HCT116 (cell line): ENCODE data around the gene CSRP1. TPM values are rescaled to one million over a fixed set of nuclear protein-coding genes. Genes with fewer than 3 reads are reported as not detected.

Experiments used
- CEBPB ChIP-seq: IDR thresholded peaks from 2 replicates; pipeline ENCODE4 v1.6.1; 2012; ENCODE audit warnings: low read depth
- ELF1 ChIP-seq: IDR thresholded peaks from 2 replicates; pipeline ENCODE4 v1.6.1; 2012; ENCODE audit warnings: low read depth, borderline replicate concordance
- EZH2 ChIP-seq: fragments of 200-600 bp; sonication (generic); IDR thresholded peaks from 2 replicates; pipeline ENCODE4 v1.6.1; 2017; ENCODE audit warnings: antibody characterized with exemption, mixed run types
- FOSL1 ChIP-seq: IDR thresholded peaks from 2 replicates; pipeline ENCODE4 v1.6.1; 2012; ENCODE audit warnings: low read depth
- POLR2A ChIP-seq: IDR thresholded peaks from 2 replicates; pipeline ENCODE4 v1.7.0; 2011; ENCODE audit warnings: borderline replicate concordance; ENCODE audit not compliant: insufficient read depth, insufficient read length; ENCODE audit errors: extremely low read depth
- RAD21 ChIP-seq: IDR thresholded peaks from 2 replicates; pipeline ENCODE4 v1.6.1; 2012; ENCODE audit warnings: low read depth, mild to moderate bottlenecking
- SP1 ChIP-seq: IDR thresholded peaks from 2 replicates; pipeline ENCODE4 v1.6.1; 2012; ENCODE audit warnings: low read depth
- SRF ChIP-seq: IDR thresholded peaks from 2 replicates; pipeline ENCODE4 v1.6.1; 2012; ENCODE audit warnings: low read depth
- TCF7L2 ChIP-seq: IDR thresholded peaks from 2 replicates; pipeline ENCODE4 v1.7.0; 2011; ENCODE audit warnings: borderline replicate concordance, inconsistent platforms; ENCODE audit not compliant: insufficient read depth, insufficient read length; ENCODE audit errors: extremely low read depth
- total RNA-seq: library from RNA; stranded (reverse); gene quantifications from one replicate; pipeline ENCODE4 v1.2.1, GENCODE V29; 2021; ENCODE audit not compliant: unreplicated experiment
- TF ChIP-seq, protein P1 (sequence below): IDR thresholded peaks from 2 replicates; pipeline ENCODE4 v1.6.1; 2012
- TF ChIP-seq, protein P2 (sequence below): IDR thresholded peaks from 2 replicates; pipeline ENCODE4 v1.6.1; 2012
- TF ChIP-seq, protein P3 (sequence below): IDR thresholded peaks from 2 replicates; pipeline ENCODE4 v1.6.1; 2012; ENCODE audit warnings: low read depth

The CSRP1 gene
- total RNA-seq, 1 experiment from 2014 or later, result 51.7 TPM

DNA sequence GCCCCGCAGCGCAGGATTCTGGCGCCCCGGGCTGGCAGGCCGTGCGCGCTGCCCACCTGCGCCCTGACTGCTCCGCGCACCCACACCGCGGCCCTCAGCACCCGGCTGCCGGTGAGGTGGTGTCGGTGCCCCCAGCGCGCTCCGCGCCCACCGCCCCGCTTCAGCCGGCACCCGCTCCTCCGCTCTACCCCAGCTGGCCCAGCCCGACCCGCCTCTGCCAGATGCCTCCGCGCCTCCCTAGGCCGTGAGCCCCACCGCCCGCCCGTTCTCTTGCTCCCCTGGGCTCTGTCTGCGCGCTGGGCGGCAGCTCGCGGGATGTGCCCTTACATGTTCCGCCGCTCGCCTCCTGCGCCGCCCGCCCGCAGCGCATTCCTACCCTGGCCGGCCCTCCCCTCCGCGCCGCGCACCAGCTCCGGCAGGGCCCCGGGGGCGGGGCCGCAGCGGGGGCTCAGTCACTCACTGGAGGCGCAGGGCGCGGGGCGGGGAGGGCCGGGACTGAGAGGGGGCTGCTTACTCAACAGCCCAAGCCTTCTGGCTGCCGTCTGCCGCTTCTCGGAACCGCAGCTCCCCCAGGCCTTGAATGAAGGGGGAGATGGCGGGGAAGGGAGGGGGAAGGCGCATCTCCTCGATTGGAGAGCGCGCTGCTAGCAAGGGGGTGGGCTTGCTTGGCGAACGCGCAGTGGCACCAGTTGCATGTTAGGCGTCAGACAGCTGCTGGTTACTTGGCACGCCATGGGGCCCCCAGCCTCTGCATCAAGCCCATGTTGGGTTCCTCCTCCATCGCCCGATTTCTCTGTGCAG, 37.9 kb downstream of the CSRP1 start, which contains the start of gene PHLDA3 (continued):
- peak; percentile 79 for TF ChIP-seq TCF7L2
- no peak for TF ChIP-seq FOSL1
- TF ChIP-seq RAD21, result no peak
- no peak for TF ChIP-seq POLR2A
- no peak for TF ChIP-seq SP1
- TF ChIP-seq SRF, result no peak
- TF ChIP-seq, protein P1, sequence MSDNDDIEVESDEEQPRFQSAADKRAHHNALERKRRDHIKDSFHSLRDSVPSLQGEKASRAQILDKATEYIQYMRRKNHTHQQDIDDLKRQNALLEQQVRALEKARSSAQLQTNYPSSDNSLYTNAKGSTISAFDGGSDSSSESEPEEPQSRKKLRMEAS, result no peak
- TF ChIP-seq ELF1, result no peak
- TF ChIP-seq, protein P2, sequence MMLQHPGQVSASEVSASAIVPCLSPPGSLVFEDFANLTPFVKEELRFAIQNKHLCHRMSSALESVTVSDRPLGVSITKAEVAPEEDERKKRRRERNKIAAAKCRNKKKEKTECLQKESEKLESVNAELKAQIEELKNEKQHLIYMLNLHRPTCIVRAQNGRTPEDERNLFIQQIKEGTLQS, result no peak
- TF ChIP-seq, protein P3, sequence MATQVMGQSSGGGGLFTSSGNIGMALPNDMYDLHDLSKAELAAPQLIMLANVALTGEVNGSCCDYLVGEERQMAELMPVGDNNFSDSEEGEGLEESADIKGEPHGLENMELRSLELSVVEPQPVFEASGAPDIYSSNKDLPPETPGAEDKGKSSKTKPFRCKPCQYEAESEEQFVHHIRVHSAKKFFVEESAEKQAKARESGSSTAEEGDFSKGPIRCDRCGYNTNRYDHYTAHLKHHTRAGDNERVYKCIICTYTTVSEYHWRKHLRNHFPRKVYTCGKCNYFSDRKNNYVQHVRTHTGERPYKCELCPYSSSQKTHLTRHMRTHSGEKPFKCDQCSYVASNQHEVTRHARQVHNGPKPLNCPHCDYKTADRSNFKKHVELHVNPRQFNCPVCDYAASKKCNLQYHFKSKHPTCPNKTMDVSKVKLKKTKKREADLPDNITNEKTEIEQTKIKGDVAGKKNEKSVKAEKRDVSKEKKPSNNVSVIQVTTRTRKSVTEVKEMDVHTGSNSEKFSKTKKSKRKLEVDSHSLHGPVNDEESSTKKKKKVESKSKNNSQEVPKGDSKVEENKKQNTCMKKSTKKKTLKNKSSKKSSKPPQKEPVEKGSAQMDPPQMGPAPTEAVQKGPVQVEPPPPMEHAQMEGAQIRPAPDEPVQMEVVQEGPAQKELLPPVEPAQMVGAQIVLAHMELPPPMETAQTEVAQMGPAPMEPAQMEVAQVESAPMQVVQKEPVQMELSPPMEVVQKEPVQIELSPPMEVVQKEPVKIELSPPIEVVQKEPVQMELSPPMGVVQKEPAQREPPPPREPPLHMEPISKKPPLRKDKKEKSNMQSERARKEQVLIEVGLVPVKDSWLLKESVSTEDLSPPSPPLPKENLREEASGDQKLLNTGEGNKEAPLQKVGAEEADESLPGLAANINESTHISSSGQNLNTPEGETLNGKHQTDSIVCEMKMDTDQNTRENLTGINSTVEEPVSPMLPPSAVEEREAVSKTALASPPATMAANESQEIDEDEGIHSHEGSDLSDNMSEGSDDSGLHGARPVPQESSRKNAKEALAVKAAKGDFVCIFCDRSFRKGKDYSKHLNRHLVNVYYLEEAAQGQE, result no peak
- no peak for TF ChIP-seq CEBPB
- no peak for TF ChIP-seq EZH2
- TF ChIP-seq, all 23 proteins: peak for 4
